ENCODE data around the gene PPP1R27. TPM values are rescaled to one million over a fixed set of nuclear protein-coding genes. Genes with fewer than 3 reads are reported as not detected.
A peak's percentile ranks its signal among the peaks of the same experiment; 100 is the strongest.

Gene PPP1R27, protein sequence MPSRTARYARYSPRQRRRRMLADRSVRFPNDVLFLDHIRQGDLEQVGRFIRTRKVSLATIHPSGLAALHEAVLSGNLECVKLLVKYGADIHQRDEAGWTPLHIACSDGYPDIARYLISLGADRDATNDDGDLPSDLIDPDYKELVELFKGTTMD
- total RNA-seq (1,000 to 10,000 TPM in 3 of 4 donors, 100 to 1,000 TPM in 1; 976 to 2,217 (median 1,286) TPM), polyA plus RNA-seq (100 to 1,000 TPM; 296 to 661 (median 603) TPM)
- long read RNA-seq, donor 1, transcript PPP1R27-202 (2 exons, 1,443 nt) = minor isoform, 8 of 1,588 reads
- long read RNA-seq, donor 1, transcript PPP1R27-201 (3 exons, 782 nt) = major isoform, 1,499 of 1,588 reads
- long read RNA-seq, donor 1, partial matches to known transcripts = 48 of 1,588 reads
- long read RNA-seq, donor 1, other reads (novel, unspliced or antisense) = 33 of 1,588 reads
- long read RNA-seq, donor 2, transcript PPP1R27-201 (3 exons, 782 nt) = major isoform, 1,588 of 1,724 reads
- long read RNA-seq, donor 2, transcript PPP1R27-202 (2 exons, 1,443 nt) = minor isoform, 46 of 1,724 reads
- long read RNA-seq, donor 2, partial matches to known transcripts = 40 of 1,724 reads
- long read RNA-seq, donor 2, other reads (novel, unspliced or antisense) = 50 of 1,724 reads

GRCh38 chr17:81834831-81835267 lies at the start of gene PPP1R27:
TSS of gene PPP1R27 (minus strand) at chr17:81835050. CDS start at chr17:81834953, 97 bp downstream.
- TF ChIP-seq, protein P1, sequence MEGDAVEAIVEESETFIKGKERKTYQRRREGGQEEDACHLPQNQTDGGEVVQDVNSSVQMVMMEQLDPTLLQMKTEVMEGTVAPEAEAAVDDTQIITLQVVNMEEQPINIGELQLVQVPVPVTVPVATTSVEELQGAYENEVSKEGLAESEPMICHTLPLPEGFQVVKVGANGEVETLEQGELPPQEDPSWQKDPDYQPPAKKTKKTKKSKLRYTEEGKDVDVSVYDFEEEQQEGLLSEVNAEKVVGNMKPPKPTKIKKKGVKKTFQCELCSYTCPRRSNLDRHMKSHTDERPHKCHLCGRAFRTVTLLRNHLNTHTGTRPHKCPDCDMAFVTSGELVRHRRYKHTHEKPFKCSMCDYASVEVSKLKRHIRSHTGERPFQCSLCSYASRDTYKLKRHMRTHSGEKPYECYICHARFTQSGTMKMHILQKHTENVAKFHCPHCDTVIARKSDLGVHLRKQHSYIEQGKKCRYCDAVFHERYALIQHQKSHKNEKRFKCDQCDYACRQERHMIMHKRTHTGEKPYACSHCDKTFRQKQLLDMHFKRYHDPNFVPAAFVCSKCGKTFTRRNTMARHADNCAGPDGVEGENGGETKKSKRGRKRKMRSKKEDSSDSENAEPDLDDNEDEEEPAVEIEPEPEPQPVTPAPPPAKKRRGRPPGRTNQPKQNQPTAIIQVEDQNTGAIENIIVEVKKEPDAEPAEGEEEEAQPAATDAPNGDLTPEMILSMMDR (IDR thresholded peaks at IDR 0.05) = no peak
- peak; percentile 52 to 69 (median 66) for ATAC-seq

DNA sequence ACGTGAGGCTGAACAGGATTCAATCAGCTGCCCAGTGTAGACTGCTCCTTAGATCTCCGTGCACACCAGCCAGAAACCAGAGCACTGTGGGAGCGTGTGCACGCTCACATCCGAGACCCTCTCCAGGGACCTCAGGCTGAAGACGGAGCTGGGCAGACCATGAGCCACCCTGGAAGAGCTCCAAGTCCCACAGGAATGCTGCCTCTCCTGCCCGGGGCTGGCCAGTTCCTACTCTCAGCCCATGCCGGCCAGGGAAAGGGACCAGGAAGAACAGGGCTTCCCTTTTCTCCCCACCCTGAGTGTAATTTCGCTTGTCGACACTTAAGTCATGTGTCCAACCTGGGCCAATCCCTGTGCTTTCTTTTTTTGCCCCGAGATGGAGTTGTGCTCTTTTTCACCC lies 49.7 kb upstream of the PPP1R27 start:
- H3K4me3 ChIP-seq = no peak overlapping the region
- peaks cover 0 to 68% of the 10 kb centered on the region in 2 donors for H3K36me3 ChIP-seq (ENCODE audit: insufficient read depth in 1 of 2, low read depth in 1 of 2)
- TF ChIP-seq, protein P1 (IDR thresholded peaks at IDR 0.05) = no peak
- intact Hi-C loops (cut with DNase I) = no loop called here
- H3K27me3 ChIP-seq (ENCODE audit: insufficient read depth in 3 of 3, low read length in 2 of 3) = no peaks in the 10 kb centered on the region
- peaks cover 39% of the 10 kb centered on the region for H3K4me1 ChIP-seq
- H3K27ac ChIP-seq = peak overlapping the region; percentile 96
- 17 to 36% (median 18%) methylated on average over 11 of the region's 11 CpGs for WGBS, 3 donors
- H3K9me3 ChIP-seq = no peaks in the 10 kb centered on the region
- ATAC-seq (peak in 2 of 4 donors; percentile 5 to 15), DNase-seq (no peak)

More at GRCh38 chr17:81834831-81835267, at the start of gene PPP1R27:
- Histone ChIP-seq H3K27ac (peak within 1 kb of the TSS; percentile 98), H3K27me3 (ENCODE audit: insufficient read depth in 3 of 3, low read length in 2 of 3) (no peaks in the 10 kb centered on the region), H3K36me3 (ENCODE audit: insufficient read depth in 1 of 2, low read depth in 1 of 2) (peaks cover 0 to 9% of the 10 kb centered on the region in 2 donors), H3K4me1 (peaks cover 38% of the 10 kb centered on the region), H3K9me3 (no peaks in the 10 kb centered on the region), H3K4me3 (peak within 1 kb of the TSS; percentile 72)
- peak; percentile 90 to 97 for DNase-seq
- 30 to 59% (median 30%) methylated on average over 26 of the region's 26 CpGs for WGBS, 3 donors
- intact Hi-C loops (cut with DNase I) = loop anchor here in 1 of 2 donors (2.0 kb wide), 1 partner anchor 26 kb away; the partner anchor contains the start of gene P4HB

DNA sequence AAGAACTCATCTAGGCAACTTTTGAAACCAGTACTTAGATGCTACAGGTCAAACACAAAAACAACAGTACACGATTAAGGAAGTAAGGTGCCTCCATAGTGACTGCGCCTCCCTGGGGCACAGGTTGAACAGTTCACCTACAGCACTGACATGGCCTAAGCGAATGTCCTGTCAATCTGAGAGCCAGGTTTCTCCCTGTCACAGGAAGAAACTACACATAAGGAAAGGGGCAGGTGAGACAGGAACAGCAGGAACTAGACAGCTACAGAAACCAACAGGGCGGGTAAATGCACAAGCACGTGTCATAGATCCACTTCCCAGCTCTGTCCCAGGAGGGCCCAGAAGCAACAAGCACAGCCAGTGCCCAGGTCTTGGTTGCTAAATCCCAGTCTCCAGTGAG lies 44.3 kb upstream of the PPP1R27 start:
- TF ChIP-seq, protein P1 (IDR thresholded peaks at IDR 0.05) = no peak
- no peak overlapping the region for H3K4me3 ChIP-seq
- H3K9me3 ChIP-seq = no peaks in the 10 kb centered on the region
- no peak overlapping the region for H3K27ac ChIP-seq
- whole genome bisulfite sequencing, 3 donors = 89 to 96% (median 94%) methylated on average over 5 of the region's 5 CpGs
- peaks cover 4% of the 10 kb centered on the region for H3K4me1 ChIP-seq
- H3K27me3 ChIP-seq (ENCODE audit: insufficient read depth in 3 of 3, low read length in 2 of 3) = no peaks in the 10 kb centered on the region
- peaks cover 0 to 54% of the 10 kb centered on the region in 2 donors for H3K36me3 ChIP-seq (ENCODE audit: insufficient read depth in 1 of 2, low read depth in 1 of 2)
- DNase-seq = no peak
- no peak for ATAC-seq
- intact Hi-C loops (cut with DNase I) = no loop called here

DNA sequence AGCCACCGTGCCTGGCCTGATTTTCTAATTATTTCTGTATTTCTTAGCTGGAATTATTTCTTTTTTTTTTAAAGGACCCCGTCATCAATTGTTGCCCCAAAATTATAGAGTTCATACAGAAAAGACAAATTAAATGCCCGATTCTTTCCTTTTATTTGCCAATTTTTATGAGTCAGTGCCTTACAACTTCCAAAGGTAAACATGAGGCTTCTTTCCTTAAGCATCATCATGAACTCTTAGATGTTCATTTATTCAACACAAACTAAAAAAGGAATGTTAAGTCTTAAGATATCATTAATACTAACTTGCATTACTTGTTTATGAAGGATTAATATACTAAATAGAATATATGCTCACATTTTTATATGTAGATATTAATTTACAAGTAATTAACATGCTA lies 43.4 kb upstream of the PPP1R27 start:
- Histone ChIP-seq H3K9me3 (no peaks in the 10 kb centered on the region), H3K36me3 (ENCODE audit: insufficient read depth in 1 of 2, low read depth in 1 of 2) (peaks cover 0 to 51% of the 10 kb centered on the region in 2 donors), H3K27me3 (ENCODE audit: insufficient read depth in 3 of 3, low read length in 2 of 3) (no peaks in the 10 kb centered on the region), H3K4me1 (no peaks in the 10 kb centered on the region), H3K27ac (no peak overlapping the region), H3K4me3 (no peak overlapping the region)
- intact Hi-C loops (cut with DNase I) = no loop called here
- 90 to 96% (median 91%) methylated on average over 3 of the region's 3 CpGs for WGBS, 3 donors
- TF ChIP-seq, protein P1 (IDR thresholded peaks at IDR 0.05) = no peak
- no peak for DNase-seq
- ATAC-seq = no peak
